Esophagus muscularis mucosa (tissue), 3 donors: ENCODE measurements around the gene HHATL.

Experiments used
- EP300 ChIP-seq: sonication (generic); formaldehyde crosslinking; IDR thresholded peaks from one replicate; pipeline ENCODE4 v1.6.1; 2017; ENCODE audit warnings: antibody characterized with exemption
- POLR2A ChIP-seq: fragments of 450-650 bp; IDR thresholded peaks from one replicate; pipeline ENCODE4 v1.6.1; 2017; ENCODE audit warnings: antibody characterized with exemption, moderate library complexity, mild to moderate bottlenecking, low read depth
- POLR2AphosphoS5 ChIP-seq, 2 donors: sonication (generic); formaldehyde crosslinking; IDR thresholded peaks; one replicate each; pipeline ENCODE4 v1.6.1; 2017; ENCODE audit warnings: antibody characterized with exemption in 2 of 2

DNA sequence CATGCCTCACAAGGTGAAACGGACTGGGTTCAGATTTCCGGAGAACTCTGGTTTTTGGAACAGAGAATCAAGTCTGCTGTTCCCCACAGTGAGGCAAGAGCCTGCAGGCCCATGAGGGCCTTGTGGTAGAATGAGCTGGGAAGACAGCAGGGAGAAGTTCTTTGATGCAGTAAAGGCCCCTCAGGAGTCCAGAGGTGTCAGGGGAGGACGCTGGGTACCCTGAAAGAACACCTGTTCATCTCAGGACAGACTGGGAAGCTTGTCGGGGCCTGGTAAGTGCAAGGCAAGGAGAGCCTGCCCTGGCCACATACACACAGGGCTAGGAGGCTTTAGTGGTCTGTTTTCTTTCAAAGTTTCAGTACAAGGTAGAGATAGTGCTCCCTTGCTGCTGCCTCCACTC, 52.8 kb downstream of the HHATL start:
- TF ChIP-seq POLR2AphosphoS5 (IDR thresholded peaks at IDR 0.05) (no peak), EP300 (no peak), POLR2A (no peak)
